Measurements from ENCODE around the gene FBXL17.

DNA sequence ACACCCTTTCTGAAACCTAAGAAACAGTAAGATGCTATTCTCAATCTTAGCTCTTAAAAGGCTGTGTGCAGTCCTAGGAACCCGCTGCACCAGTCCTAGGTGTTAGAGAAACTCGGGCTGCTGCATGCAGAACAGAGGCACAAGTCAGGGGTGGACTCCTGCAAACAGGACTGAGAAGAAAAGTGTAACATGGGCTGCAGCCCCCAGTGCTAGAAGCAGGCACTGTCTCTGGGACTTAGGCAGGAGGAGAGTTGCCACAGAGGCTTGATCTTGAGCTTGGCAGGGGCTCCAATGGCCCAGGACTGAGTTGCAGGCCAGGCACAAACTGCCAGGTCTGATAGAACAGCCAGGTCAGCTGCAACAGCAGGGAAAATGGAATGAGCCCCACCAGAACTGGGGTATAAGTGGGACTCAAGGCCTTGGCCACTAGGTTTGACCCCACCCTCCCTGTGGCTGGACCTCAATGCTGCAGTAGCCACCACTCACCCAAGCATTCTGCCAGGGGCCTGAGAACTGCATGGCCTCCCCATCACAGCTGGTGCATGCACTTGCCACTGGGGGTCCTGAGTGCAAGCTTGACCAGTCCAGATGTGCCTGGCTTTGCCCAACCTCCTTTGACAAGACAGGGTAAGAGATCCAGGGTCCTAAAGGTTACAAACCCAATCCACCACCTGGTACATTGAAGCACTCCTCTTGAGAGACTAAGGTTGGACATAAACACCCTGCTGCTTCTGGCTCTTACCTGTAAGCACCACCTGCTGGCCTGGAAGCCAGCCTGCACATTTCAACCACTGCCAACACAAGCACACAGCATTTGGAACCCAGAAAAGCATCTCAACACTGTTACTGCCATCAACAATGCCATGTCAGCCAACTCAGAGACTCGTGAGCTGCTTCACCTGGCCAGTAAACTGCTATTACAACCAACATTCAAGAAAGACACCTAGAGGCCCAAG is 103.3 kb downstream of the FBXL17 start:
- TF ChIP-seq, protein P1, sequence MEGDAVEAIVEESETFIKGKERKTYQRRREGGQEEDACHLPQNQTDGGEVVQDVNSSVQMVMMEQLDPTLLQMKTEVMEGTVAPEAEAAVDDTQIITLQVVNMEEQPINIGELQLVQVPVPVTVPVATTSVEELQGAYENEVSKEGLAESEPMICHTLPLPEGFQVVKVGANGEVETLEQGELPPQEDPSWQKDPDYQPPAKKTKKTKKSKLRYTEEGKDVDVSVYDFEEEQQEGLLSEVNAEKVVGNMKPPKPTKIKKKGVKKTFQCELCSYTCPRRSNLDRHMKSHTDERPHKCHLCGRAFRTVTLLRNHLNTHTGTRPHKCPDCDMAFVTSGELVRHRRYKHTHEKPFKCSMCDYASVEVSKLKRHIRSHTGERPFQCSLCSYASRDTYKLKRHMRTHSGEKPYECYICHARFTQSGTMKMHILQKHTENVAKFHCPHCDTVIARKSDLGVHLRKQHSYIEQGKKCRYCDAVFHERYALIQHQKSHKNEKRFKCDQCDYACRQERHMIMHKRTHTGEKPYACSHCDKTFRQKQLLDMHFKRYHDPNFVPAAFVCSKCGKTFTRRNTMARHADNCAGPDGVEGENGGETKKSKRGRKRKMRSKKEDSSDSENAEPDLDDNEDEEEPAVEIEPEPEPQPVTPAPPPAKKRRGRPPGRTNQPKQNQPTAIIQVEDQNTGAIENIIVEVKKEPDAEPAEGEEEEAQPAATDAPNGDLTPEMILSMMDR (IDR thresholded peaks at IDR 0.05) = no peak
- no peak for TF ChIP-seq POLR2A (IDR thresholded peaks at IDR 0.05)
